Fibroblast of mammary gland (primary cell): ENCODE measurements around the gene MAP4K3.
A peak's percentile ranks its signal among the peaks of the same experiment; 100 is the strongest.

ENCODE experiments used
- DNase-seq: peaks from one replicate; pipeline ENCODE4 v3.0.0-alpha.2; 2010; ENCODE audit warnings: low read depth
- H3K4me3 ChIP-seq: 2 replicates; pipeline ENCODE4 v1.5.1; 2011; ENCODE audit warnings: low read depth, mild to moderate bottlenecking, low read length, moderate library complexity; ENCODE audit not compliant: control insufficient read depth
- CTCF ChIP-seq: conservative IDR thresholded peaks from 2 replicates; pipeline ENCODE4 v1.5.1; 2011; ENCODE audit warnings: low read depth, low read length, inconsistent platforms; ENCODE audit not compliant: control insufficient read depth, insufficient read depth

The MAP4K3 gene

GRCh38 chr2:39479696-39480095, 42.6 kb upstream of the MAP4K3 start:
- TF ChIP-seq CTCF: no peak
- no peak for DNase-seq
- no peak overlapping the region for H3K4me3 ChIP-seq

DNA sequence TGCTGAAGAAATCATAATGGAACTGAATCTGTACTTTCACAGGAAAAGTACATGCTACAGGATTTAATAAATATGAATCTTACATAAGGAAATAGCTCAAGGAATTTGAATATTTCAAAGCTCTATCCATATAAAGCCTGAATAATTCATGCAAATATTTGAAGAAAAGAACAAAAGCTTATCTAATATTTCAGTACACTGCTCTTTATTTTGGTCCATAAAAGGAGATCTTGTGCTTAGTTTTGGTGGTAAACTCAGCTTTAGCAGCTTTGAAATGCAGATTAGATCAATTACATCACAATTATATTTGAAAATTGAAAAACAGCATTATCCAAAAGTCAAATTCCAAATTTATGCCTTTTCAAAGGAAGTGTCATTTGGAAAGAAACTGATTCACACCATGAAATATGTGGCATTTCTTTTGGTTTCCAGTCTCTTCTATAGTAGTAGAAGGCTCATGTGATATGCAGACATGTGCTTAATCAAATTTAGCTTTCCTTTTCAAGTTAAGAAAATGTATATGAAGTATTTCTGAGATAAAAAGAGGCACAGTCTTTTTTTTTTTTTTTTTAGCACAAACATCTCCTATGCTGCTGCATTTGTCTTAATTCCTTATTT, 42.1 kb upstream of the MAP4K3 start:
- no peak for DNase-seq
- no peak overlapping the region for H3K4me3 ChIP-seq
- TF ChIP-seq CTCF: no peak

DNA sequence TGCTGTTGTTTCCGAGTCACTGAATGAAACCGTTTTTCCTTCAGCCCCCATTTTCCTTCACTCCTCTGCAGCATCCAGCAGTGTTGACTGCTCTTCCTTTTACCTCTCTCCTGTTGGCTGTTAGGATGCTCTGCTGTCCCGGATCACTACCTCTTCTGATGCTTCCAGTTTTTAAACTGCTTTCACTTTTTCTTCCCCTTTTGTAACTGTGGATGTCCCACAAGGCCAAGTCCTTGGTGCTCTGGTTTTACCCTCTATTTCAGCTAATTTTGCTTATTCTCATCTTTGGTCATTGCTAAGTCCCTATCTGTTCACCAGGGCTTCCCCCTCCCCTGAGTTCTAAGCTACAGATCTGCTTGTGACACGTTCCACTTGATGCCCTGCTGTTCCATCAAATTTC, 39.4 kb upstream of the MAP4K3 start:
- H3K4me3 ChIP-seq: no peak overlapping the region
- no peak for TF ChIP-seq CTCF
- DNase-seq: no peak

DNA sequence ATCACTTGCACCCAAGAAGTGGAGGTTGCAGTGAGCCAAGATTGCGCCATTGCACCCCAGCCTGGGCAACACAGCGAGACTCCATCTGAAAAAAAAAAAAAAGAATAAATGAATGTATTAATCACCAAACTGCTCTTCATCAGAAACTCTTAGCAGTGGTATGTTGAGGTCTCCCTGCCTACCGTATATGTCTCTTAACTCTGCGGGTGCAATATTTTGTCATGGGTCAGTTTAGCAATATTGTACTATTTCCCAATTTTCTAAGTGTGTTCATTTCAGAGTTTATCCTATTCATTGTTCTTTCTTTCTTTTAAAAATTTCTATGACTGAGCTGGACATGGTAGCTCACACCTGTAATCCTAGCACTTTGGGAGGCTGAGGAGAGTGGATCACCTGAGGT, 37.9 kb upstream of the MAP4K3 start:
- TF ChIP-seq CTCF: no peak
- no peak overlapping the region for H3K4me3 ChIP-seq
- DNase-seq: no peak

DNA sequence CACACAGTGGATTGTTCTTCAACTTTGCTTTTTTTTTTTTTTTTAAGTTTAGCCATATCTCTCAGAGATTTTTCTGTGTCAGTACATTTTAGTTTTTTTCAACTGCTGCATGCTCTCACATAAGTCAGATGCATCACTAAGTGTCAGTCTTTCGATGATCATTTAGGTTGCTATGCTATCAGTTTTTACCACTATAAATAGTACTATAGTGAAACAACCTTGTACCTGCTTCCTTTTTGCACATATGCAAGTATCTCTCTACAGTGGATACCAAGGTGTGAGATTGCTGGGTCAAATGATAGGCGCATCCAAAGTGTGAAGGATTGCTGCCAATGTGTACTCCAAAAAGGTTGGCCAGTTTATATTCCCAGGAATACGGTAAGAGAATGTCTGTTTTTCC, 33.5 kb upstream of the MAP4K3 start:
- H3K4me3 ChIP-seq: no peak overlapping the region
- DNase-seq: no peak
- no peak for TF ChIP-seq CTCF

DNA sequence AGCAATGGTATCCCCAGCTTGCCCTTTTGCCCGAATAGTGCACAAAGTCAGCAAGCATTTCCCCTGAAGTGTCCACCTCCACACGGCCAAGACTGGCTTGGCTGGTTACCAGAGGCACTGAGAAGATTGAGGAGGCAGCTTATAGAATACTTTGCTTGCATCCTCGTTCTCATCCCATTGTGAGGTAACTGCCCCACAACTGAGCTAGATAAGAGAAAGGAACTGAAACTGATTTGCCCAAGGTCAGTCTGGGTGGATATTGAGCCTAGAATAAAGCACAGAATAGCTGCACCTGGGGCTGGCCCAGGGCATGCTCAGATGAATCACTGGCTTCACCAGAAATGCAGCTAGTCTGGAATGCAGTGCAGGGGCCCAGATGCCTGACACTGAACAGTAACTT, 32.7 kb upstream of the MAP4K3 start:
- H3K4me3 ChIP-seq: no peak overlapping the region
- TF ChIP-seq CTCF: no peak

More for the DNA sequence above, 32.7 kb upstream of the MAP4K3 start:
- DNase-seq: peak; percentile 43
